Prostate gland (tissue), 2 donors: Measurements from ENCODE around the gene EPG5. TPM values are rescaled to one million over a fixed set of nuclear protein-coding genes. Genes with fewer than 3 reads are reported as not detected.

Experiments used
- DNase-seq: peaks from one replicate; pipeline ENCODE4 v3.0.0-alpha.2; 2019; ENCODE audit warnings: low spot score
- H3K27ac ChIP-seq, 2 donors: fragments of 200-600 bp; sonication (generic); 2 replicates each; pipeline ENCODE4 v1.5.1; 2017 to 2019
- H3K27me3 ChIP-seq: fragments of 200-600 bp; sonication (generic); replicated peaks from 2 replicates; pipeline ENCODE4 v1.5.1; 2019; ENCODE audit not compliant: insufficient read depth
- H3K36me3 ChIP-seq, 2 donors: fragments of 200-600 bp; sonication (generic); 1 replicate in 1 of 2; 2 replicates in 1 of 2; pipeline versions ENCODE4 v1.5.1 to v1.8.1; 2017 to 2019
- H3K4me1 ChIP-seq: fragments of 200-600 bp; sonication (generic); replicated peaks from 2 replicates; pipeline ENCODE4 v1.5.1; 2019
- H3K4me3 ChIP-seq, 2 donors: fragments of 200-600 bp; sonication (generic); 2 replicates each; pipeline ENCODE4 v1.5.1; 2017 to 2019
- H3K9me3 ChIP-seq: fragments of 200-600 bp; sonication (generic); 2 replicates; pipeline ENCODE4 v1.5.1; 2017
- POLR2A ChIP-seq: fragments of 450-650 bp; IDR thresholded peaks from one replicate; pipeline ENCODE4 v1.6.1; 2016; ENCODE audit warnings: antibody characterized with exemption, mild to moderate bottlenecking
- POLR2AphosphoS5 ChIP-seq: sonication (generic); formaldehyde crosslinking; IDR thresholded peaks from one replicate; pipeline ENCODE4 v1.6.1; 2017; ENCODE audit warnings: antibody characterized with exemption
- WGBS: methylation state at CpG from one replicate; pipeline ENCODE4 v1.1.5; 2018; 5-methylcytosine and 5-hydroxymethylcytosine counted together
- intact Hi-C: fragments of 100-400 bp; cut with DNase I; formaldehyde crosslinking; loops from one replicate; pipeline ENCODE4 v1.14.2; 2022
- total RNA-seq, 2 donors: library from RNA; depleted of rRNA; stranded (reverse); fragments of >200 nt; gene quantifications; one replicate each; pipeline ENCODE4 v1.1.0, GENCODE V29; 2016
- TF ChIP-seq, protein P1 (sequence below), 4 experiments: fragments of 200-600 bp in 2 of 4; fragments of 450-650 bp in 2 of 4; sonication (generic) in 2 of 4; IDR thresholded peaks; 1 replicate in 3 of 4; 2 replicates in 1 of 4; pipeline ENCODE4 v1.5.1; 2016 to 2019; ENCODE audit warnings: antibody characterized with exemption in 4 of 4, mild to moderate bottlenecking in 2 of 4, moderate library complexity in 2 of 4

The EPG5 gene
- total RNA-seq, 2 donors from 2014 or later, result 21.5 to 50.3 TPM

DNA sequence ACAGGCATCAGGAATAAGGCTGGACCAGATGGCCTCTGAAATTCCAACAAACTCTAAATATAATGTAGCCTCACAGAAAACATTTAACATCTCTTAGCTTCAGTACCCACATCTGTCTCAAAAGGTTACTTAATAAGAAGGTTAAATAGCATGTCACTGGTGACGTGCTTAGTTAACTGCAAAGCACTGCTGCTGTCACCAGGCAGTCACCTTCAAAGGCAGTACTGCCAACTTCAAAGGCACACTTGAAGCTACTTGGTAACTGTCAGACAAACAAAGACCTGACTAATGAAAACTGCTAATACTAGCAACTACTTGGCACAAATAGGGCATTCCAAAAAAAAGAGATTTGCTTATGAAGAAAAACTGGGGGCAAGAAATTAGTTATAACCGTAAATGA is 36.2 kb downstream of the EPG5 start:
- Histone ChIP-seq H3K4me3 (no peak overlapping the region), H3K36me3 (no peaks in the 10 kb centered on the region), H3K4me1 (no peaks in the 10 kb centered on the region), H3K27me3 (no peaks in the 10 kb centered on the region), H3K9me3 (no peaks in the 10 kb centered on the region), H3K27ac (no peak overlapping the region)
- 85% methylated on average over 2 of the region's 2 CpGs for whole genome bisulfite sequencing
- DNase-seq, result no peak
- TF ChIP-seq POLR2AphosphoS5 (no peak), POLR2A (no peak)
- TF ChIP-seq, protein P1, sequence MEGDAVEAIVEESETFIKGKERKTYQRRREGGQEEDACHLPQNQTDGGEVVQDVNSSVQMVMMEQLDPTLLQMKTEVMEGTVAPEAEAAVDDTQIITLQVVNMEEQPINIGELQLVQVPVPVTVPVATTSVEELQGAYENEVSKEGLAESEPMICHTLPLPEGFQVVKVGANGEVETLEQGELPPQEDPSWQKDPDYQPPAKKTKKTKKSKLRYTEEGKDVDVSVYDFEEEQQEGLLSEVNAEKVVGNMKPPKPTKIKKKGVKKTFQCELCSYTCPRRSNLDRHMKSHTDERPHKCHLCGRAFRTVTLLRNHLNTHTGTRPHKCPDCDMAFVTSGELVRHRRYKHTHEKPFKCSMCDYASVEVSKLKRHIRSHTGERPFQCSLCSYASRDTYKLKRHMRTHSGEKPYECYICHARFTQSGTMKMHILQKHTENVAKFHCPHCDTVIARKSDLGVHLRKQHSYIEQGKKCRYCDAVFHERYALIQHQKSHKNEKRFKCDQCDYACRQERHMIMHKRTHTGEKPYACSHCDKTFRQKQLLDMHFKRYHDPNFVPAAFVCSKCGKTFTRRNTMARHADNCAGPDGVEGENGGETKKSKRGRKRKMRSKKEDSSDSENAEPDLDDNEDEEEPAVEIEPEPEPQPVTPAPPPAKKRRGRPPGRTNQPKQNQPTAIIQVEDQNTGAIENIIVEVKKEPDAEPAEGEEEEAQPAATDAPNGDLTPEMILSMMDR (IDR thresholded peaks at IDR 0.05), result no peak
- intact Hi-C loops, result no loop called here

DNA sequence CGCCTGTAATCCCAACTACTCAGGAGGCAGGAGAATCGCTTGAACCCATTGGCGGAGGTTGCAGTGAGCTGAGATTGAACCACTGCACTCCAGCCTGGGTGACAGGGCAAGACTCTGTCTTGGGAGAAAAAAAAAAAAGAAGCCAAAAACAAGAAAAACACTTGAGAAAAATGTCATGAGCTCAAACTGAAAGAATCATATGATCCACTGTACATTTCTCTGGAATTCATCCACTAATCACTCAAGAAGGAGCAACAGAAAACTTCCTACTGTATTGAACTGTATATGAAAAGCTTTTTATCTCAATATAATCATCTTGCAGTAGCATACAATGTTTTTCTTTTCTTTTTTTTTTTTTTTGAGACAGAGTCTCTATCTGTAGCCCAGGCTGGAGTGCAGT is 40.4 kb downstream of the EPG5 start:
- H3K27me3 ChIP-seq, result no peaks in the 10 kb centered on the region
- H3K27ac ChIP-seq, result no peak overlapping the region
- no peaks in the 10 kb centered on the region for H3K36me3 ChIP-seq
- H3K4me3 ChIP-seq, result no peak overlapping the region
- H3K9me3 ChIP-seq, result no peaks in the 10 kb centered on the region
- no peaks in the 10 kb centered on the region for H3K4me1 ChIP-seq
- DNase-seq, result no peak
- TF ChIP-seq POLR2A (no peak), POLR2AphosphoS5 (no peak)
- TF ChIP-seq, protein P1 (IDR thresholded peaks at IDR 0.05), result no peak
- intact Hi-C loops, result loop anchor here (10.0 kb wide), 1 partner anchor 148 kb away; the partner anchor contains the start of gene PSTPIP2
- 98% methylated on average over 3 of the region's 3 CpGs for WGBS

GRCh38 chr18:45926085-45926484 is 41.0 kb downstream of the EPG5 start:
- no peaks in the 10 kb centered on the region for H3K4me1 ChIP-seq
- DNase-seq, result no peak
- no peaks in the 10 kb centered on the region for H3K36me3 ChIP-seq
- H3K4me3 ChIP-seq, result no peak overlapping the region
- H3K27me3 ChIP-seq, result no peaks in the 10 kb centered on the region
- intact Hi-C loops, result loop anchor here (10.0 kb wide), 1 partner anchor 149 kb away; the partner anchor contains the start of gene PSTPIP2
- TF ChIP-seq POLR2AphosphoS5 (no peak), POLR2A (no peak)
- TF ChIP-seq, protein P1 (IDR thresholded peaks at IDR 0.05), result no peak
- H3K27ac ChIP-seq, result no peak overlapping the region
- 77% methylated on average over 3 of the region's 3 CpGs for WGBS
- H3K9me3 ChIP-seq, result no peaks in the 10 kb centered on the region

DNA sequence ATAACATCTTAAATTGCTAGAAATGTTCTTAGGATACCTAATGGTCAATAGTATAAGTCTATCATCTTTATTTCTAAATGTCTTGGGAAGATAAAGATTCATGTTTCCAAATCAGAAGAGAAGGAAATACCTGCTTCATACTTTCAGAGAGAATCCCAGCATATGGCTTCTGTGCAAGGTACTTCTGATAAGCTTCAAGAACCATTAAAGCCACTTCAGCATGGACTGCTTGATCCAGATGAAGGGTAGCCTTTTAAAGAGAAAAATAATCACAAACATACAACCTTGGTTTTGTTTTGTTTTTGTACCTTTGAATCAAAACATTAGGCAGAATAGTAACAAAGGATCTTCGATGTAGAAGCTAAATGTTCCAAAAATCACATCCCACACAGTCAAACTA is 44.0 kb downstream of the EPG5 start:
- H3K36me3 ChIP-seq, result no peaks in the 10 kb centered on the region
- no peak for DNase-seq
- no peaks in the 10 kb centered on the region for H3K27me3 ChIP-seq
- intact Hi-C loops, result loop anchor here (10.0 kb wide), 1 partner anchor 152 kb away; the partner anchor contains the start of gene PSTPIP2
- no peak overlapping the region for H3K4me3 ChIP-seq
- H3K4me1 ChIP-seq, result no peaks in the 10 kb centered on the region
- 100% methylated on average over 1 of the region's 1 CpG for WGBS
- no peaks in the 10 kb centered on the region for H3K9me3 ChIP-seq
- TF ChIP-seq, protein P1 (IDR thresholded peaks at IDR 0.05), result no peak
- TF ChIP-seq POLR2AphosphoS5, result no peak
- no peak for TF ChIP-seq POLR2A
- H3K27ac ChIP-seq, result no peak overlapping the region

- TF ChIP-seq POLR2AphosphoS5 (peak; percentile 72), POLR2A (no peak)
- no peaks in the 10 kb centered on the region for H3K4me1 ChIP-seq
- peak; percentile 81 for DNase-seq
- H3K27me3 ChIP-seq, result no peaks in the 10 kb centered on the region
- H3K9me3 ChIP-seq, result no peaks in the 10 kb centered on the region
- H3K36me3 ChIP-seq, result peaks cover 0 to 4% of the 10 kb centered on the region in 2 donors
- intact Hi-C loops, result loop anchor here (10.0 kb wide), 1 partner anchor 154 kb away; the partner anchor contains the start of gene PSTPIP2
- no peak overlapping the region for H3K4me3 ChIP-seq
- no peak overlapping the region for H3K27ac ChIP-seq
- WGBS, result 20% methylated on average over 4 of the region's 4 CpGs
Measured at GRCh38 chr18:45920367-45920766, 46.8 kb downstream of the EPG5 start.
